ENCODE measurements around the gene TPBGL. TPM values are rescaled to one million over a fixed set of nuclear protein-coding genes. Genes with fewer than 3 reads are reported as not detected.

TPBGL gene
- 0.08 TPM for total RNA-seq
- long read RNA-seq: 0 reads

- peak; percentile 71 for DNase-seq (ENCODE audit: low spot score)
- intact Hi-C loops (cut with DNase I): loop anchor here (2.0 kb wide), 1 partner anchor 96 kb away; no protein-coding TSS in a partner anchor
Observed at GRCh38 chr11:75240311-75241035, at the start of gene TPBGL. TSS of gene TPBGL (plus strand) at chr11:75240774. CDS start at chr11:75241050, 276 bp downstream.

- DNase-seq (ENCODE audit: low spot score): no peak
- intact Hi-C loops (cut with DNase I): no loop called here
Observed at GRCh38 chr11:75191330-75191717, 49.2 kb upstream of the TPBGL start.

GRCh38 chr11:75193271-75193670 is 47.3 kb upstream of the TPBGL start:
- DNase-seq (ENCODE audit: low spot score): peak; percentile 58
- intact Hi-C loops (cut with DNase I): no loop called here

GRCh38 chr11:75193711-75194110 is 46.9 kb upstream of the TPBGL start:
- intact Hi-C loops (cut with DNase I): no loop called here

GRCh38 chr11:75194147-75194546 is 46.4 kb upstream of the TPBGL start:
- DNase-seq (ENCODE audit: low spot score): peak; percentile 60
- intact Hi-C loops (cut with DNase I): no loop called here

More at GRCh38 chr11:75193711-75194110, 46.9 kb upstream of the TPBGL start:
- DNase-seq (ENCODE audit: low spot score): peak; percentile 74

- intact Hi-C loops (cut with DNase I): no loop called here
- DNase-seq (ENCODE audit: low spot score): peak; percentile 89
Observed at GRCh38 chr11:75195167-75195962, 45.2 kb upstream of the TPBGL start.

- no peak for DNase-seq (ENCODE audit: low spot score)
- intact Hi-C loops (cut with DNase I): no loop called here
Observed at GRCh38 chr11:75196426-75196825, 44.1 kb upstream of the TPBGL start.

- no peak for DNase-seq (ENCODE audit: low spot score)
- intact Hi-C loops (cut with DNase I): no loop called here
Observed at GRCh38 chr11:75197512-75198277, 42.9 kb upstream of the TPBGL start.

GRCh38 chr11:75198278-75198973 is 42.1 kb upstream of the TPBGL start:
- intact Hi-C loops (cut with DNase I): no loop called here
- no peak for DNase-seq (ENCODE audit: low spot score)

- intact Hi-C loops (cut with DNase I): no loop called here
- no peak for DNase-seq (ENCODE audit: low spot score)
Observed at GRCh38 chr11:75199412-75199955, 41.1 kb upstream of the TPBGL start.

- intact Hi-C loops (cut with DNase I): no loop called here
- DNase-seq (ENCODE audit: low spot score): no peak
Observed at GRCh38 chr11:75200051-75200450, 40.5 kb upstream of the TPBGL start.

GRCh38 chr11:75200531-75200930 is 40.0 kb upstream of the TPBGL start:
- DNase-seq (ENCODE audit: low spot score): no peak
- intact Hi-C loops (cut with DNase I): no loop called here

GRCh38 chr11:75201771-75202170 is 38.8 kb upstream of the TPBGL start:
- intact Hi-C loops (cut with DNase I): no loop called here
- DNase-seq (ENCODE audit: low spot score): no peak

- intact Hi-C loops (cut with DNase I): no loop called here
- no peak for DNase-seq (ENCODE audit: low spot score)
Observed at GRCh38 chr11:75202195-75202594, 38.4 kb upstream of the TPBGL start.

GRCh38 chr11:75203138-75203537 is 37.4 kb upstream of the TPBGL start:
- intact Hi-C loops (cut with DNase I): no loop called here
- DNase-seq (ENCODE audit: low spot score): no peak

GRCh38 chr11:75203641-75204011 is 36.9 kb upstream of the TPBGL start:
- intact Hi-C loops (cut with DNase I): no loop called here
- no peak for DNase-seq (ENCODE audit: low spot score)

GRCh38 chr11:75204012-75204674 is 36.4 kb upstream of the TPBGL start:
- DNase-seq (ENCODE audit: low spot score): no peak
- intact Hi-C loops (cut with DNase I): no loop called here

GRCh38 chr11:75204685-75205563 is 35.6 kb upstream of the TPBGL start:
- intact Hi-C loops (cut with DNase I): loop anchor here (1.0 to 5.0 kb wide), 2 partner anchors 42 to 64 kb away; no protein-coding TSS in a partner anchor
- DNase-seq (ENCODE audit: low spot score): peak; percentile 89

Measured in cardiac septum (tissue), 1 donor.